ENCODE measurements around the gene ARAP1.
"Not testable (repeated sequence)": the region's sequence is repeated elsewhere in the genome, so short reads cannot be mapped to it uniquely, and the experiment has no call there.

GRCh38 chr11:72791228-72791627, 39.0 kb upstream of the ARAP1 start:
- not testable (repeated sequence) for TF ChIP-seq CTCF (conservative IDR thresholded peaks at IDR 0.05; ENCODE audit: low read depth, low read length); EZH2 (IDR thresholded peaks at IDR 0.05; ENCODE audit: low read length, unreplicated experiment)

Measured in PC-3 (cell line).